ENCODE measurements around the gene GRK1.

Gene GRK1

DNA sequence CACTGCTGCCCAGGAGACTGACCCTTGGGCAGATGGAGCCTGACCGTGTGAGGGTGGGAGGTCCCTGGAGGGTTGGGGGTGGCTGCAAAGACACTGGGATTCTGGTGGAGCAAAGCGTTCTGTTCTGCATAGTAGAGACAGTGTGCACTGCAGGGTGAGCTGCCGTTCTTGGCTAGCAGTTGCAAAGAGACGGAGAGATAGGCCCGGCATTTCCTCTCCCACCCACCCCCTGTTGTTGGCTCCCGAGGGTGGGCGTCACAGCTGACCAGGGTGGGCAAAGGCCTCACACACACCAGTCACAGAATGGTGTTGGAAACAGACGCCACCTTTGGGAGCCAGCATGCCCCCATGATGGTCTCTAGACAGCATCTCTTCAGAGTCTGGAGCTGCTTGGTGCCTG, 103.4 kb downstream of the GRK1 start:
- no peak for DNase-seq (ENCODE audit: extremely low read depth, low read depth)
- no peak overlapping the region for H3K4me3 ChIP-seq (replicated peaks; ENCODE audit: low read depth, low read length)
- TF ChIP-seq CTCF (IDR thresholded peaks at IDR 0.05; ENCODE audit: low read depth, low read length, missing control alignments): no peak

DNA sequence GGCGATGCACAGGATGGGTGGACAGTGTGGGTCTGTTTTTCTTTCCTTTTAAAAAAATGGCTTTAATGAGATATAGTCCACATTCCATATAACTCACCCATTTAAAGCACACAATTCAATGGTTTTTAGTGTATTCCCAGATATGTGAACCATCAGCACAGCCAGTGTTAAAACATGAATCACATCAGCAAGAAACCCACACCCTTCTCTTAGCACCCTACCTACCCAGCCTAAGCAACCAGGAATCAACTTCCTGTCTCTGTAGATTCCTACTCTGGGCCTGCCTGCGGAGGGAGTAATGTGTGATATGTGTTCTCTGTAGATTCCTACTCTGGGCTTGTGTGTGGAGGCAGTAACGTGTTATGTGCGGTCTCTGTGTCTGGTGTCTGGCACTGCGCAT, 103.9 kb downstream of the GRK1 start:
- no peak for DNase-seq (ENCODE audit: extremely low read depth, low read depth)

GRCh38 chr13:113771709-113772331, 104.8 kb downstream of the GRK1 start:
- no peak for DNase-seq (ENCODE audit: extremely low read depth, low read depth)
- no peak overlapping the region for H3K4me3 ChIP-seq (replicated peaks; ENCODE audit: low read depth, low read length)
- no peak for TF ChIP-seq CTCF (IDR thresholded peaks at IDR 0.05; ENCODE audit: low read depth, low read length, missing control alignments)

More for the DNA sequence above, 103.9 kb downstream of the GRK1 start:
- no peak for TF ChIP-seq CTCF (IDR thresholded peaks at IDR 0.05; ENCODE audit: low read depth, low read length, missing control alignments)
- H3K4me3 ChIP-seq (replicated peaks; ENCODE audit: low read depth, low read length): no peak overlapping the region

- no peak for TF ChIP-seq CTCF (IDR thresholded peaks at IDR 0.05; ENCODE audit: low read depth, low read length, missing control alignments)
- no peak for DNase-seq (ENCODE audit: extremely low read depth, low read depth)
- H3K4me3 ChIP-seq (replicated peaks; ENCODE audit: low read depth, low read length): no peak overlapping the region
Measured at GRCh38 chr13:113774177-113775107, 107.4 kb downstream of the GRK1 start.

- DNase-seq (ENCODE audit: extremely low read depth, low read depth): no peak
- no peak for TF ChIP-seq CTCF (IDR thresholded peaks at IDR 0.05; ENCODE audit: low read depth, low read length, missing control alignments)
- H3K4me3 ChIP-seq (replicated peaks; ENCODE audit: low read depth, low read length): no peak overlapping the region
Measured at GRCh38 chr13:113775451-113776145, 108.6 kb downstream of the GRK1 start.

- no peak overlapping the region for H3K4me3 ChIP-seq (replicated peaks; ENCODE audit: low read depth, low read length)
- DNase-seq (ENCODE audit: extremely low read depth, low read depth): no peak
- no peak for TF ChIP-seq CTCF (IDR thresholded peaks at IDR 0.05; ENCODE audit: low read depth, low read length, missing control alignments)
Measured at GRCh38 chr13:113776231-113777125, 109.5 kb downstream of the GRK1 start.
